ENCODE data around the gene RIBC2.

GRCh38 chr22:45465633-45466032 lies 52.1 kb downstream of the RIBC2 start:
- TF ChIP-seq CREB5 (CRISPR knock-in tag; IDR thresholded peaks at IDR 0.05; ENCODE audit: low read depth) (no peak), ZC3H10 (CRISPR knock-in tag; IDR thresholded peaks at IDR 0.05) (no peak), TCF4 (CRISPR knock-in tag; IDR thresholded peaks at IDR 0.05; ENCODE audit: borderline replicate concordance) (no peak), ESRRG (CRISPR knock-in tag; IDR thresholded peaks at IDR 0.05) (no peak), ZNF70 (CRISPR knock-in tag; IDR thresholded peaks at IDR 0.05) (no peak), ARNTL (CRISPR knock-in tag; IDR thresholded peaks at IDR 0.05; ENCODE audit: borderline replicate concordance, low read depth) (no peak), ZFP30 (CRISPR knock-in tag; IDR thresholded peaks at IDR 0.05) (no peak), RARB (CRISPR knock-in tag; IDR thresholded peaks at IDR 0.05) (no peak), ZFP3 (CRISPR knock-in tag; IDR thresholded peaks at IDR 0.05) (no peak), TOX (CRISPR knock-in tag; IDR thresholded peaks at IDR 0.05; ENCODE audit: borderline replicate concordance) (no peak)
